Measurements from ENCODE around the gene ZNF346.

Gene ZNF346

GRCh38 chr5:177123789-177124485 lies 101.4 kb downstream of the ZNF346 start:
- DNase-seq: no peak

DNA sequence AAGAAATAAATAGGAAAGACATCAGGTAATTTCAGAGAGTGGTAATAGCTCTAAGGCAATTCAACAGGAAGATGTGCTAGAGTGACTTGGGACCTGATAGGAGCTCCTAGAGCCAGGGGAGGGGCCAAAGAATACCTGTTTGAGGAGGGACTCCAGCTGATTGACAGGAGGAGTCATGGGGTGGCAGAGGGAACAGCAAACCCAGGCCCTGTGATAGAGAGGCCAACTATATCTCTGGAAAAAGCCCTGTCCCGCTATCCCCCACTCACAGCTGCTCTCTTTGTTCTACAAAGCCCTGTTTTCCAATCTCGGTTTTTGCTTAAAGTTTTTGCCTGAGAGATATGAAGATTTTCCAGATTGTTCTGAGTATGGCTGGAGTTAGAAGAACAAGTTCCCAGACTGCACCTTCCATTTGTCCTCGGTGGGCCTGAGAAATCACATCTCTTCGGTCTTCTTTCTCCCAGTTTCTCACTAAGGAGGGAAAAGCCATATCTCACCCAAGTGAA lies 102.0 kb downstream of the ZNF346 start:
- DNase-seq: no peak

- no peak for DNase-seq
Observed at GRCh38 chr5:177126771-177127170, 104.3 kb downstream of the ZNF346 start.

- no peak for DNase-seq
Observed at GRCh38 chr5:177128551-177128981, 106.1 kb downstream of the ZNF346 start.

- no peak for DNase-seq
Observed at GRCh38 chr5:177130211-177131018, 107.9 kb downstream of the ZNF346 start.

Measured in T1000 (cell line).